ENCODE results near the gene FER1L5. TPM values are rescaled to one million over a fixed set of nuclear protein-coding genes. Genes with fewer than 3 reads are reported as not detected.

Gene FER1L5
- total RNA-seq, 2 donors from 2014 or later: 0.78 to 3.6 TPM

- 82 to 83% methylated on average over 8 to 14 of the region's 14 CpGs for WGBS, 2 donors
- no peak for ATAC-seq
- no peak for DNase-seq
- Histone ChIP-seq H3K27ac (no peak overlapping the region), H3K4me3 (no peak overlapping the region), H3K36me3 (replicated peaks in 1 of 2; ENCODE audit: insufficient read depth in 1 of 2, low read depth in 2 of 2) (no peaks in the 10 kb centered on the region), H3K4me1 (peaks cover 10% of the 10 kb centered on the region), H3K9me3 (no peaks in the 10 kb centered on the region), H3K27me3 (no peaks in the 10 kb centered on the region)
- TF ChIP-seq CTCF (IDR thresholded peaks at IDR 0.05): no peak
- no peak for TF ChIP-seq POLR2A (IDR thresholded peaks at IDR 0.05)
- intact Hi-C loops (cut with DNase I): no loop called here
These were observed 49.8 kb downstream of the FER1L5 start for GRCh38 chr2:96692094-96692971.

GRCh38 chr2:96693286-96694200 lies 51.0 kb downstream of the FER1L5 start:
- intact Hi-C loops (cut with DNase I): no loop called here
- Histone ChIP-seq H3K4me1 (no peaks in the 10 kb centered on the region), H3K4me3 (no peak overlapping the region), H3K36me3 (replicated peaks in 1 of 2; ENCODE audit: insufficient read depth in 1 of 2, low read depth in 2 of 2) (no peaks in the 10 kb centered on the region), H3K27me3 (no peaks in the 10 kb centered on the region), H3K27ac (no peak overlapping the region), H3K9me3 (no peaks in the 10 kb centered on the region)
- no peak for ATAC-seq
- TF ChIP-seq POLR2A (IDR thresholded peaks at IDR 0.05): no peak
- WGBS, 2 donors: 80 to 85% methylated on average over 9 to 14 of the region's 14 CpGs
- DNase-seq: no peak

- Histone ChIP-seq H3K9me3 (no peaks in the 10 kb centered on the region), H3K27me3 (no peaks in the 10 kb centered on the region), H3K36me3 (replicated peaks in 1 of 2; ENCODE audit: insufficient read depth in 1 of 2, low read depth in 2 of 2) (no peaks in the 10 kb centered on the region), H3K27ac (no peak overlapping the region), H3K4me3 (no peak overlapping the region), H3K4me1 (no peaks in the 10 kb centered on the region)
- TF ChIP-seq POLR2A (IDR thresholded peaks at IDR 0.05): no peak
- no peak for TF ChIP-seq CTCF (IDR thresholded peaks at IDR 0.05)
- intact Hi-C loops (cut with DNase I): no loop called here
- ATAC-seq (no peak), DNase-seq (no peak)
- 84 to 91% methylated on average over 7 to 8 of the region's 8 CpGs for WGBS, 2 donors
These were observed 51.7 kb downstream of the FER1L5 start for GRCh38 chr2:96694279-96694678.

GRCh38 chr2:96694816-96695455 lies 52.4 kb downstream of the FER1L5 start:
- no peak for DNase-seq
- no peak for ATAC-seq
- Histone ChIP-seq H3K4me1 (no peaks in the 10 kb centered on the region), H3K4me3 (no peak overlapping the region), H3K27ac (no peak overlapping the region), H3K36me3 (replicated peaks in 1 of 2; ENCODE audit: insufficient read depth in 1 of 2, low read depth in 2 of 2) (no peaks in the 10 kb centered on the region), H3K27me3 (no peaks in the 10 kb centered on the region), H3K9me3 (no peaks in the 10 kb centered on the region)
- TF ChIP-seq CTCF (IDR thresholded peaks at IDR 0.05) (no peak), POLR2A (IDR thresholded peaks at IDR 0.05) (no peak)
- intact Hi-C loops (cut with DNase I): no loop called here
- WGBS, 2 donors: 84 to 87% methylated on average over 2 to 13 of the region's 13 CpGs

- H3K9me3 ChIP-seq: no peaks in the 10 kb centered on the region
- H3K27ac ChIP-seq: no peak overlapping the region
- no peak for DNase-seq
- no peaks in the 10 kb centered on the region for H3K36me3 ChIP-seq (replicated peaks in 1 of 2; ENCODE audit: insufficient read depth in 1 of 2, low read depth in 2 of 2)
- 86 to 95% methylated on average over 14 to 15 of the region's 15 CpGs for WGBS, 2 donors
- intact Hi-C loops (cut with DNase I): no loop called here
- no peak for TF ChIP-seq CTCF (IDR thresholded peaks at IDR 0.05)
- no peak for TF ChIP-seq POLR2A (IDR thresholded peaks at IDR 0.05)
- H3K4me1 ChIP-seq: no peaks in the 10 kb centered on the region
- no peak overlapping the region for H3K4me3 ChIP-seq
- no peaks in the 10 kb centered on the region for H3K27me3 ChIP-seq
- no peak for ATAC-seq
These were observed 53.0 kb downstream of the FER1L5 start for GRCh38 chr2:96695602-96696001.

All from body of pancreas (tissue), 4 donors.